Naive B cell (primary cell): ENCODE results near the gene POMGNT2. TPM values are rescaled to one million over a fixed set of nuclear protein-coding genes. Genes with fewer than 3 reads are reported as not detected.
A peak's percentile ranks its signal among the peaks of the same experiment; 100 is the strongest.

Experiments used
- ATAC-seq, 2 donors: fragments of 150-1000 bp; cut with Tn5 transposase; 2 replicates each; pipeline ENCODE4 v1.10.0; 2021; ENCODE audit warnings: low read depth in 2 of 2, mild to moderate bottlenecking in 2 of 2, moderate library complexity in 2 of 2
- DNase-seq: peaks from one replicate; pipeline ENCODE4 v3.0.0; 2022
- H3K27ac Mint-ChIP-seq, 6 donors: one replicate each; pipeline ENCODE4 v1.8.0; 2020 to 2022; ENCODE audit warnings: mild to moderate bottlenecking in 6 of 6, mixed read lengths in 6 of 6, moderate library complexity in 5 of 6, inconsistent platforms in 2 of 6
- H3K27me3 Mint-ChIP-seq, 3 donors: one replicate each; pipeline ENCODE4 v1.8.0; 2021 to 2022; ENCODE audit warnings: mixed read lengths in 3 of 3, mild to moderate bottlenecking in 1 of 3
- H3K36me3 Mint-ChIP-seq, 2 donors: one replicate each; pipeline ENCODE4 v1.8.0; 2020 to 2022; ENCODE audit warnings: mixed read lengths in 2 of 2, inconsistent platforms in 1 of 2, mild to moderate bottlenecking in 1 of 2
- H3K4me1 Mint-ChIP-seq, 3 donors: one replicate each; pipeline ENCODE4 v1.8.0; 2020 to 2022; ENCODE audit warnings: mixed read lengths in 3 of 3, inconsistent platforms in 1 of 3, mild to moderate bottlenecking in 1 of 3, moderate library complexity in 1 of 3
- H3K4me3 Mint-ChIP-seq, 8 donors: one replicate each; pipeline ENCODE4 v1.8.0; 2020 to 2022; ENCODE audit warnings: mild to moderate bottlenecking in 8 of 8, mixed read lengths in 8 of 8, moderate library complexity in 8 of 8, inconsistent platforms in 2 of 8
- H3K9me3 Mint-ChIP-seq, 7 donors: one replicate each; pipeline ENCODE4 v1.8.0; 2020 to 2022; ENCODE audit warnings: mixed read lengths in 7 of 7, mild to moderate bottlenecking in 5 of 7, inconsistent platforms in 2 of 7, moderate library complexity in 1 of 7
- polyA plus RNA-seq, 6 donors: library from polyadenylated mRNA; unstranded; fragments of 300-500 nt; fragmentation: Illumina TruSeq; gene quantifications; one replicate each; pipeline ENCODE4 v1.2.3, GENCODE V29; 2021; ENCODE audit warnings: low read depth in 6 of 6

Gene POMGNT2
- polyA plus RNA-seq, 6 donors from 2014 or later: 2.9 to 7.4 (median 6.1) TPM; not detected in 1

DNA sequence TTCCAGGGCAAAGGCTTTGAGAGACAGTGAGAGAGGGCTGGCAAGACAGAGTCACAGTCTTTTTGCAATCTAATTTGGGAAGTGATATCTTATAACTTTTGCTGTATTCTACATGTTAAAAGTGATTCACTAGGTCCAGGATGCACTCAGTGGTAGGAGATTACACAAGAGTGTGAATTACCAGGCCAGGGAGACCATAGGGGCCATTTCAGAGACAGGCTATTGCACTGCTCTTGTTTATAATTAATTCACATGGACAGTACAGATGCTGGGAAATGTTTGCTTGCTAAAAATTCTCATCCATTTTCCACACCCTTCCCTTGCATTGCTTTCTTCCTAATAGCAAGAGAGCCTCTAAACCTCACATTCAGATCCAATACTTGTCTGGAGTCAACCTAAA, 22.6 kb upstream of the POMGNT2 start:
- Mint-ChIP-seq H3K9me3 (peaks cover 6 to 17% (median 11%) of the 10 kb centered on the region in 7 donors), H3K27ac (no peak overlapping the region), H3K27me3 (peaks cover 0 to 9% (median 7%) of the 10 kb centered on the region in 3 donors), H3K4me1 (no peaks in the 10 kb centered on the region), H3K36me3 (peaks cover 0 to 8% of the 10 kb centered on the region in 2 donors), H3K4me3 (no peak overlapping the region)
- ATAC-seq (no peak), DNase-seq (no peak)

- Mint-ChIP-seq H3K27me3 (peaks cover 0 to 9% (median 7%) of the 10 kb centered on the region in 3 donors), H3K36me3 (peaks cover 0 to 8% of the 10 kb centered on the region in 2 donors), H3K4me3 (no peak overlapping the region), H3K4me1 (no peaks in the 10 kb centered on the region), H3K9me3 (peaks cover 10 to 29% (median 16%) of the 10 kb centered on the region in 7 donors), H3K27ac (no peak overlapping the region)
- ATAC-seq (no peak), DNase-seq (no peak)
These were observed 20.7 kb upstream of the POMGNT2 start for GRCh38 chr3:43126536-43126935.

DNA sequence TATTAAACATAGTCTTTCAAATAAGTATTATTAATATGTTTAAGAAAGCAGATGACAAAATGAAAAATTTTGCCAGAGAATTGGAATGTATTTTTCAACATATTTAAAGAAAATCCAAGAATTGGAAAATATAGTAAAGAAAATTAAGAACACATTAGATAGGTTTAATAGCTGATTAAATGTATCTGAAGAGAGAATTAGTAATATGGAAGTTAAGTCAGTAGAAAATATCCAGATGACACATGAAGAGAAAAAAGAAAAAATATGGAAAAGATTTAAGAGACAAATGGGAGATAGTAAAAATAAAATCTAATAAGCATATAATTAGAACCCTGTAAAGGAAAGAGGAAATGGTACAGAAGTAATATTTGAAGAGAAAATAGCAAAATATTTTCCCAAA, 18.0 kb upstream of the POMGNT2 start:
- H3K36me3 Mint-ChIP-seq: peaks cover 0 to 8% of the 10 kb centered on the region in 2 donors
- DNase-seq (no peak), ATAC-seq (no peak)
- no peak overlapping the region for H3K4me3 Mint-ChIP-seq
- no peak overlapping the region for H3K27ac Mint-ChIP-seq
- H3K4me1 Mint-ChIP-seq: no peaks in the 10 kb centered on the region
- peaks cover 10 to 29% (median 16%) of the 10 kb centered on the region in 7 donors for H3K9me3 Mint-ChIP-seq
- peaks cover 5 to 20% (median 9%) of the 10 kb centered on the region in 3 donors for H3K27me3 Mint-ChIP-seq

GRCh38 chr3:43120937-43121336, 15.1 kb upstream of the POMGNT2 start:
- H3K27ac Mint-ChIP-seq: no peak overlapping the region
- ATAC-seq (no peak), DNase-seq (no peak)
- peaks cover 9 to 34% (median 15%) of the 10 kb centered on the region in 3 donors for H3K27me3 Mint-ChIP-seq
- H3K4me1 Mint-ChIP-seq: no peaks in the 10 kb centered on the region
- H3K9me3 Mint-ChIP-seq: peaks cover 10 to 29% (median 16%) of the 10 kb centered on the region in 7 donors
- no peak overlapping the region for H3K4me3 Mint-ChIP-seq
- peaks cover 0 to 16% of the 10 kb centered on the region in 2 donors for H3K36me3 Mint-ChIP-seq

DNA sequence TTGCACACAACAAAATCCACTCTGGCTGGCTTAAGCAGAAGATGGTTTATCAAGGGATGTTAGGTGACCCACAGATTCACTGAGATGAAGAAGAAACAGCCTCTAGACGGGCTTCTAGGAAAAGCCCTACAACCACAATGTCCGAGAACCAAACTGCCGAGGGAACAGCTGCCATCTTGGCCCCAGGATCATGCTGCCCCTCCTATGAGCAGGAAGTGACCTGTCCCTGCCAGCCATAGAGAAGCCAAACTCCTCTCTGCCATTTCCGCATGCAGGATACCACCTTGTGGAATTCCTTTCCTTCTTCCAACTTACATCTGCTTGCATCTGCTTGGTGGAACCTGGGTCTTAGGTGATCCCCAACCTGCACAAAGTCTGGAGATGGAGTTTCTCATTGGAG, 11.4 kb upstream of the POMGNT2 start:
- H3K4me3 Mint-ChIP-seq: no peak overlapping the region
- peaks cover 15 to 40% (median 19%) of the 10 kb centered on the region in 3 donors for H3K27me3 Mint-ChIP-seq
- DNase-seq: no peak
- no peaks in the 10 kb centered on the region for H3K4me1 Mint-ChIP-seq
- H3K36me3 Mint-ChIP-seq: peaks cover 0 to 7% of the 10 kb centered on the region in 2 donors
- no peaks in the 10 kb centered on the region for H3K9me3 Mint-ChIP-seq
- no peak overlapping the region for H3K27ac Mint-ChIP-seq
- ATAC-seq: no peak

DNA sequence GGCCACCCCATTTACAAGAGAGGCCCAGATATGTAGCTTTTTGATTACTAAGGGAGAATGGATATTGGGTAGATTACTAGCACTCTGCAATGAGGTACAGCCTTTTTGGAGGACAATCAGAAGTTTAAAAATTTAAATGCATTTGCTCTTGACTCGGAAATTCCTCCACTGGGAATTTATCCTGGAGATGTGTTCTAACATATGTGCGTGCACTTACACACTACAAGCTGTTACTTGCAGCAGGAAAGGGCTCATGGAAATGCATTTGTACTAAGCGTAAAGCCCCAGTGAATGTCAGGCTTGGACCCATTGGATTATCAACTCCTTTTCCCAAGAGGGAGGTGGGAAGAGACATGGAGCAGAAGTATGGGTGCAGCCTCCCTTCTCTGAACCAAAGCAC, 7.8 kb upstream of the POMGNT2 start:
- no peak overlapping the region for H3K27ac Mint-ChIP-seq
- H3K27me3 Mint-ChIP-seq: peaks cover 6 to 20% (median 14%) of the 10 kb centered on the region in 3 donors
- ATAC-seq (no peak), DNase-seq (no peak)
- H3K9me3 Mint-ChIP-seq: no peaks in the 10 kb centered on the region
- no peaks in the 10 kb centered on the region for H3K4me1 Mint-ChIP-seq
- no peak overlapping the region for H3K4me3 Mint-ChIP-seq
- H3K36me3 Mint-ChIP-seq: peaks cover 0 to 7% of the 10 kb centered on the region in 2 donors

DNA sequence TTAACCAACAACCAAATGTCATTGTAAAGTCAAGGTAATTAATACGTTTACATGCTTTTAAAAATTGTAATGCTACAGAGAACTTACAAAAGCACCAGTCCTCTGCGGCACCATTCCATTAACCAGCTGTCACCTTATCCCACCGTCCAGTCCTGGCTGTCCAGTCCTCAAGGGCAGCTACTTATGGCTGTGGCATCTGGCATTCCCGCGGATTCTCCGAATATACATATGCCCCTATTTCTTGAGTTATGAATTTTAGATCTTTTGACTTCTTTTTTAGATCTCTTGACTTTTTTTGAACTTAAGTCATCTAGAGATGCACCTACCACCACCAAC, 382 bp upstream of the POMGNT2 start:
- H3K9me3 Mint-ChIP-seq: no peaks in the 10 kb centered on the region
- H3K4me3 Mint-ChIP-seq: peak overlapping the region; percentile 74 to 91 (median 86)
- ATAC-seq (no peak), DNase-seq (no peak)
- H3K36me3 Mint-ChIP-seq: no peaks in the 10 kb centered on the region
- H3K27ac Mint-ChIP-seq: peak overlapping the region in 1 of 6 donors; percentile 60
- H3K27me3 Mint-ChIP-seq: peaks cover 0 to 6% (median 3%) of the 10 kb centered on the region in 3 donors
- peaks cover 0 to 16% (median 3%) of the 10 kb centered on the region in 3 donors for H3K4me1 Mint-ChIP-seq

DNA sequence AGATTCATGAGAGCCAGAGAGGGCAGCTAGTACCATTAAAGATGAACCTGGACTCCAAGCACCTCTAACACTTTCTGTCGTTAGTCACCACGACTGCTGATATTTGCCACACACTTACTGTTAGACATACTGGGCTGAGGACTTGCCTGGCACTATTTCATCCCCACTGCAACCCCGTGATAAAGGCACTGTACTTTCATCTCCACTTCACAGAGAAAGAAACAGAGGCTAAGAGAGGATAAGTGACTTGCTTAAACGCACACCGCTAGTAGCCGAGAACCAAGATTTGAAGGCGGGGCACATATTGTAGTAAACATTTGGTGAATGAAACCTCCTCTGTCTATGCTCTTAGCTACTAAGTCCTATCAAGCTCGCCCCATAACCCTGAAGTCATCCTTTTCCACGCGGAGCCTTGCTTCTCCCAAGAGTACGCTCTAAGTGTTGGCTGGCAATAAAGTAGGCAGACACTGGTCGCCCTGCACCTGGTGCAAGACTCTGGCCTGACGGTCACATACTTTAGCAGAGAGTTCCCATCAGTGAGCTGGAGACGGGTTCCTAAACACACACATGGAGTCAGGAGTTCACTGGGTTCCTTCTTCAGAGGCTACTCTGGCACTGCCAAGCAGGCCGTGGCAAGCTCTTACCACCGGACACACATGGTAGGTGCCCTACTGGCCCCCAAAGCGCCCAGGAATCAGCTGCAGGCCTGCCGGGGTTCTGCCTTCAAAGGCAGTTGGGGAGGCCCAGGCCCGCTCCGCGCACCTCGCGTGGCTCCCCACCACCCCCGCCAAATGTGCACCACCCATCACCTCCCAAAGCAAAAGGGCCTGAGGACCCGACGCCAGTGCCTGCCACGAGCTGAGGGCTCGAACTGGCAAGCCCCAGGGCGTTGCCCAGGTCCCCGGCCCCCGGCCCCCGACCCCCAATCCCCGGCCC, 951 bp downstream of the POMGNT2 start:
- Mint-ChIP-seq H3K27ac (peak overlapping the region in 2 of 6 donors; percentile 11 to 79), H3K9me3 (no peaks in the 10 kb centered on the region), H3K4me3 (peak overlapping the region; percentile 19 to 86 (median 76)), H3K27me3 (peaks cover 0 to 6% (median 3%) of the 10 kb centered on the region in 3 donors), H3K4me1 (peaks cover 0 to 16% (median 3%) of the 10 kb centered on the region in 3 donors), H3K36me3 (no peaks in the 10 kb centered on the region)
- DNase-seq (peak; percentile 7), ATAC-seq (no peak)

GRCh38 chr3:43104039-43104438, 1.8 kb downstream of the POMGNT2 start:
- Mint-ChIP-seq H3K4me1 (peaks cover 0 to 16% (median 3%) of the 10 kb centered on the region in 3 donors), H3K27me3 (peaks cover 0 to 6% (median 3%) of the 10 kb centered on the region in 3 donors), H3K4me3 (peak overlapping the region in 4 of 8 donors; percentile 49 to 85 (median 80)), H3K27ac (no peak overlapping the region), H3K36me3 (no peaks in the 10 kb centered on the region), H3K9me3 (no peaks in the 10 kb centered on the region)
- no peak for ATAC-seq
- DNase-seq: no peak

DNA sequence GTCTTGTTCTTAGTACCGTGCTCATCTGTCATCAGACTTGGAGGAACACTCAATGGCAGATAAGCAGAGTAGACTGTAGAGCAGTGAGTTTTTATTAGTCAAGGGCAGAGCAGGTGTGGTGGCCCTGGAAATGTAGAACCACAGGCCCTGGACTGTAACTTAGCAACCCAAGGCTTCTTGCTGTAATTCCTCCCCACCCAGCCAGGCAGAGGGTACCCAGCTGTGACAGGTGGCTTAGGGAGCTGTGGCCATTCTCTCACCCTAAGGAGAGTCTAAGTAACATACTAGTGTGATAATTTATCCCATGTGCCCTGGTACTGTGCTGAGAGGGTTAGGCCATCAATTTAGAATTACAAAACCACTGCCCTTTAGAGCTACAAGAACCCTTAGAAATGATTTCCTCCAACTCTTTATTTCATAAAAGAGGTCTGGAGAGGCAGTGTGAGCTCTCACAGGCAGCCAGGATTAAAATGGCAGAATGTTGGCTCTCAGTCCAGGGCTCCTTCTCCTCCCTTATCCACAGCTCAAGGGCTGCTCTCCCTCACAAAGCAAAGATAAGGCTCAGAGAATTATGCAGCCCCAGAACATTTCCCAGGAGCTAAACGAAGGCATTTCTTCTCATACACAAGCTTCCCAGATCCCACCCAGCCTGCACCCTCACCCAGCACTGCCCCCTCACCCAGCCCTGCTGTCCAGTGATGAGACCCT, 3.0 kb downstream of the POMGNT2 start:
- DNase-seq (no peak), ATAC-seq (no peak)
- Mint-ChIP-seq H3K36me3 (no peaks in the 10 kb centered on the region), H3K4me1 (peaks cover 0 to 16% (median 3%) of the 10 kb centered on the region in 3 donors), H3K4me3 (peak overlapping the region in 2 of 8 donors; percentile 12 to 40), H3K27ac (no peak overlapping the region), H3K27me3 (peaks cover 0 to 3% (median 1%) of the 10 kb centered on the region in 3 donors), H3K9me3 (no peaks in the 10 kb centered on the region)

DNA sequence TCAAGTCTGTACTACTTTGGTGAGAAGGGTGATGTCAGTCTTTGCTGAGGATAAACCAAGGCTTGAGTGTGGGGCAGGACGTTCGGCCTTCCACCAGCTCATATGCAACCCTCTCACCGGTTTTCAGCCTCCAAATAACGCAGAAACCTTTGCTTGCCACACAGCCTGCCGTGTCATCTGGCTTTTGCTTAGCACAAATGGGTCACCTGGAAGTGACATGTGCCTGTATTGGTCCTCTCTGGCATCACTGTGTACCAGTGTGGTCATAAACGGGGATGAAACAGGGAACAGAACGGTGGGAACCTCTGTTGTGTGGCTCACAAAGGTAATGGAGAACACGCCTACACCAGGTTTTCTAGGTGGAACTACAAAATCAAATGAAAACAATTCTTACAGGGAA, 7.1 kb downstream of the POMGNT2 start:
- Mint-ChIP-seq H3K9me3 (no peaks in the 10 kb centered on the region), H3K4me3 (no peak overlapping the region), H3K36me3 (no peaks in the 10 kb centered on the region), H3K27ac (no peak overlapping the region), H3K4me1 (peaks cover 0 to 6% (median 0%) of the 10 kb centered on the region in 3 donors), H3K27me3 (no peaks in the 10 kb centered on the region)
- ATAC-seq (no peak), DNase-seq (no peak)

DNA sequence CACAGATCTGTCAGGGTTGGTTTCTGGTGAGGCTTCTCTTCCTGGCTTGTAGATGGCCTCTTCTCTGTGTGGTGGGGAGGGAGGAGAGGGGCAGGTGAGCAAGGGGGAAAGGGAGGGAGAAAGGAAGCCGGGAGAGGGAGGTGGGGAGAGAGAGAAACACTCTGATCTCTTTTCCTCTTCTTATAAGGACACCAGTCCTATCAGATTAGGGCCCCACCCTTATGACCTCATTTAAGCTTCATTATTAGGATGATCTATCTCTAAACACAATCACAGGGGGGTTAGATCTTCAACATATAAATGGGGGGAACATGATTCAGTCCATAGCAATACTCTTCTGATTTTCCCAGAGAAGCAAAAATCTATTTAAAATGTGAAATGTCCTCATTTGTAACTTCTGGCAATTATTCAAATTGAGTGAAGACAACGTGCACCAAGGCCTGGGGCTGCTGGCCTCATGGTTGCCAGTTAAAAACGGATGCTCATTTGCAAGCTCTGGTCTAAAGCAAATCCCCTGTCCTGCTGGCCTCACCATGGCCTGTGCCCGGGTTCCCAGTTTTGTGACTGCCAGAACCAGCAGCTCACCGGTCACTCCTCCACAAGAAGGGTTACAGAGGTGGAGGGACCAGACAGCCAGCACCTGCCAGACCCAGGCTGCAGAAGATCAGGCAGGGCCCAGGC, 8.3 kb downstream of the POMGNT2 start:
- ATAC-seq (no peak), DNase-seq (no peak)
- Mint-ChIP-seq H3K9me3 (no peaks in the 10 kb centered on the region), H3K4me3 (no peak overlapping the region), H3K36me3 (no peaks in the 10 kb centered on the region), H3K27me3 (no peaks in the 10 kb centered on the region), H3K27ac (no peak overlapping the region), H3K4me1 (peaks cover 0 to 6% (median 0%) of the 10 kb centered on the region in 3 donors)

- H3K36me3 Mint-ChIP-seq: no peaks in the 10 kb centered on the region
- DNase-seq: no peak
- H3K27me3 Mint-ChIP-seq: no peaks in the 10 kb centered on the region
- no peak overlapping the region for H3K4me3 Mint-ChIP-seq
- H3K9me3 Mint-ChIP-seq: no peaks in the 10 kb centered on the region
- no peak for ATAC-seq
- peaks cover 0 to 6% (median 3%) of the 10 kb centered on the region in 3 donors for H3K4me1 Mint-ChIP-seq
- H3K27ac Mint-ChIP-seq: peak overlapping the region in 1 of 6 donors; percentile 74
These were observed 9.1 kb downstream of the POMGNT2 start for GRCh38 chr3:43096761-43097160.
